Suppressor macrophage (primary cell): ENCODE data around the gene ADA.
A peak's percentile ranks its signal among the peaks of the same experiment; 100 is the strongest.

ENCODE experiments used
- DNase-seq, 4 experiments: peaks; one replicate each; pipeline ENCODE4 v3.0.0-alpha.2; 2020 to 2022
- total RNA-seq, 17 experiments: gene quantifications; one replicate each; lab custom pipeline; 2026; ENCODE audit warnings: mixed read lengths in 6 of 17, inconsistent platforms in 3 of 17; lab: John Stamatoyannopoulos, UW

Gene ADA
- total RNA-seq: 11.0 to 246 (median 24.3) reads per million in 17 experiments

- peak; percentile 54 to 87 (median 71) for DNase-seq
Measured at GRCh38 chr20:44651684-44652423, at the start of gene ADA. ADA (minus strand) TSS chr20:44651699; CDS start chr20:44651607, 92 bp downstream.

- DNase-seq: no peak
Measured at GRCh38 chr20:44700306-44700705, 48.8 kb upstream of the ADA start.

GRCh38 chr20:44698351-44698750 lies 46.9 kb upstream of the ADA start:
- DNase-seq: no peak

GRCh38 chr20:44697041-44697440 lies 45.5 kb upstream of the ADA start:
- DNase-seq: peak in 3 of 4 experiments; percentile 27 to 40 (median 35)

GRCh38 chr20:44696315-44696714 lies 44.8 kb upstream of the ADA start:
- no peak for DNase-seq

GRCh38 chr20:44695674-44696300 lies 44.3 kb upstream of the ADA start:
- DNase-seq: no peak

- DNase-seq: no peak
Measured at GRCh38 chr20:44695295-44695673, 43.8 kb upstream of the ADA start.

GRCh38 chr20:44694159-44694558 lies 42.7 kb upstream of the ADA start:
- DNase-seq: no peak

GRCh38 chr20:44693627-44694026 lies 42.1 kb upstream of the ADA start:
- no peak for DNase-seq

GRCh38 chr20:44692932-44693480 lies 41.5 kb upstream of the ADA start:
- no peak for DNase-seq

- no peak for DNase-seq
Measured at GRCh38 chr20:44691424-44692423, 40.2 kb upstream of the ADA start.

- DNase-seq: no peak
Measured at GRCh38 chr20:44690781-44691423, 39.4 kb upstream of the ADA start.

- no peak for DNase-seq
Measured at GRCh38 chr20:44689809-44690208, 38.3 kb upstream of the ADA start.

GRCh38 chr20:44688053-44688625 lies 36.6 kb upstream of the ADA start:
- no peak for DNase-seq

GRCh38 chr20:44686934-44687333 lies 35.4 kb upstream of the ADA start:
- no peak for DNase-seq

- peak in 1 of 4 experiments; percentile 23 for DNase-seq
Measured at GRCh38 chr20:44684047-44684967, 32.8 kb upstream of the ADA start.

GRCh38 chr20:44683263-44684046 lies 32.0 kb upstream of the ADA start:
- DNase-seq: peak; percentile 55 to 74 (median 66)

- DNase-seq: no peak
Measured at GRCh38 chr20:44681796-44682566, 30.5 kb upstream of the ADA start.
